NCI-H69 (cell line): Measurements from ENCODE around the gene MORN5.
"Not testable (repeated sequence)": the region's sequence is repeated elsewhere in the genome, so short reads cannot be mapped to it uniquely, and the experiment has no call there.

Experiments used
- DNase-seq: peaks from one replicate; lab custom pipeline; 2025; lab: John Stamatoyannopoulos, UW

Gene MORN5

GRCh38 chr9:122159026-122159924, at the start of gene MORN5, which contains the start of gene NDUFA8:
Gene MORN5, plus strand, starts transcription at chr9:122159908. Its CDS starts 65 bp downstream, at chr9:122159973.
Gene NDUFA8, minus strand, starts transcription at chr9:122159779. Its CDS starts 102 bp downstream, at chr9:122159677.
- DNase-seq = peak; percentile 98

- DNase-seq = no peak
Measured at GRCh38 chr9:122110100-122110833, 49.4 kb upstream of the MORN5 start.

GRCh38 chr9:122111413-122112085, 48.2 kb upstream of the MORN5 start:
- no peak for DNase-seq

- no peak for DNase-seq
Measured at GRCh38 chr9:122112238-122112637, 47.5 kb upstream of the MORN5 start.

GRCh38 chr9:122113574-122113973, 46.1 kb upstream of the MORN5 start:
- no peak for DNase-seq

GRCh38 chr9:122115176-122116035, 44.3 kb upstream of the MORN5 start:
- peak; percentile 39 for DNase-seq

GRCh38 chr9:122116040-122116439, 43.7 kb upstream of the MORN5 start:
- DNase-seq = peak; percentile 25

GRCh38 chr9:122116448-122117173, 43.1 kb upstream of the MORN5 start:
- DNase-seq = no peak

- DNase-seq = not testable (repeated sequence)
Measured at GRCh38 chr9:122117241-122117640, 42.5 kb upstream of the MORN5 start.

GRCh38 chr9:122118343-122119165, 41.2 kb upstream of the MORN5 start:
- no peak for DNase-seq

GRCh38 chr9:122119166-122119521, 40.6 kb upstream of the MORN5 start:
- DNase-seq = no peak

- no peak for DNase-seq
Measured at GRCh38 chr9:122119721-122120120, 40.0 kb upstream of the MORN5 start.

GRCh38 chr9:122120316-122121071, 39.2 kb upstream of the MORN5 start:
- no peak for DNase-seq

GRCh38 chr9:122121391-122121790, 38.3 kb upstream of the MORN5 start:
- no peak for DNase-seq

- DNase-seq = no peak
Measured at GRCh38 chr9:122121931-122122330, 37.8 kb upstream of the MORN5 start.

GRCh38 chr9:122122468-122122867, 37.2 kb upstream of the MORN5 start:
- DNase-seq = no peak

- peak; percentile 74 for DNase-seq
Measured at GRCh38 chr9:122122903-122123632, 36.6 kb upstream of the MORN5 start.

GRCh38 chr9:122124048-122124447, 35.7 kb upstream of the MORN5 start:
- DNase-seq = no peak
